ENCODE data around the gene EXOC4. TPM values are rescaled to one million over a fixed set of nuclear protein-coding genes. Genes with fewer than 3 reads are reported as not detected.

The EXOC4 gene
- total and polyA plus RNA-seq, 2 of the 13 experiments (the other 11 are each of a cell fraction or from before 2014, with no cell fraction given), result 22.5 to 39.0 TPM

DNA sequence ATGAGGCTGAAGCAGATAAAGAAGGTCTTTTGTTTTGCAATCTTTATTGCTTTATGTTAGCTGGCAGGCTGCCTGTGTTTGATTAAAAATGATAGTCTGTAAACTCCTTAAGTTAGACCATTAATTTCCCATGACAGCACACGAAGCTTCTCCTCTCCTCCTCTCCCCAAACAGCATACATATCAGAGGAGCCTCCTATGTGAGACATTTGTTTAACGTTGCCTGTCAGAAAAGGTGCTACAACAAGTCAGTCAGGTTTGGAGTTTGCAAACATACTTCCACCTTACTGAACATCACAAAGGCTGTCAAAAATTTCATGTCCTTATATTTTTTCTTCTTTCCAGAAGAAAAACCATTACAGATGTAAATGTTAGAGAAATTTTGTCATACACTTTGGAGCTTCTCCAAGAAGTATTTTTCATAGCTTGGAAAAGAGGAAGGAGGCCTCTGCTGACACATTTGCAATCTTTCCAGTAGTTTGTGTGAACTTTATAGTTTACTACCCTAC, 393.1 kb downstream of the EXOC4 start (continued):
- no peak for TF ChIP-seq ELF1 (CRISPR knock-in tag; IDR thresholded peaks at IDR 0.05)

DNA sequence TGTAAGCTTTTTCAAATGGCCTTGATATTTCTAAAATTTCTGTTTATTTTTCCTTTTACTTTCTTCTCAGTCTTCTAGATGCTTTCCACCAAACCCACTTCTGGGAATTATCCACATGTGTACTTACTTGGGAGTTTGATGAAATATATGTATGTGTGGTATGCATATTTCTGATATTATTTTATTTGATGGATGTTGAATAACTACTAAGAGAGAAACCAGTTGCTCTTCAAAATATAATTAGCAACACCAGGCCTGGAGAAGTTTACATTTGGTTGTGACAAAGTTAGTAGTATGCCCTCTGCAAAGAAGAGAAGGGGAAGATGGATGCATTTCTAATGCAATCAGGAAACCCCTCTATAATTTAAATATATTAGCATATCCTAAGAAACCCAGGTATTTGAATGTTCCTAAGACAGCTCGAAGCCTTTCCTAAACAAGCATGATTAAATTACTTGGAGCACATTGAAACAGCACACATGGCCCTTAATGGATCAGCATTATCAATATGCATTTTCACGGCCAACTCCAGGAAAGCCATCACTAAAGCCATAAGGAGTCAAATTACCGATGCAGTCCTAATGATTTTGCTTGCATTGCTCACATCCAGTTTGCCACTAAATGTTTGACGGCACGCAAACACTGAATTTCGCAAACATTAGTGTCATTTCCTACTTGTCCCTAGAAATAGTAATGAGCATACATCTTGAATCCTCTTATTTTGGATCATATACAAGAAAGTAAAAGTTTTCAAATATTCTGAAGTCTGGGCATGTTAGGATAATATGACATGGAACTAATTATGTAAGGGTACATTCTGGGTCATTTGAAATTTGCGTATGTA, 393.8 kb downstream of the EXOC4 start:
- no peaks in the 10 kb centered on the region for H3K36me3 ChIP-seq (replicated peaks in 1 of 2; ENCODE audit: control insufficient read depth in 1 of 2, insufficient read depth in 2 of 2, low read length in 2 of 2)
- H3K79me2 ChIP-seq (ENCODE audit: insufficient read depth, low read length), result no peaks in the 10 kb centered on the region
- no peak overlapping the region for H2AFZ ChIP-seq (ENCODE audit: low read length)
- DNase-seq (ENCODE audit: low spot score) (no peak), FAIRE-seq (no peak), ATAC-seq (no peak)
- in situ Hi-C loops (cut with HindIII; ENCODE audit: extremely low pct_ligation_motif_present, low pct_unique_long_range_greater_than_20kb), result no loop called here
- BruUV-seq (replicated peaks), result no TSS peak
- no peak overlapping the region for H3K4me3 ChIP-seq (replicated peaks in 1 of 3; ENCODE audit: insufficient read depth in 1 of 3, low read depth in 2 of 3, low read length in 3 of 3)
- H3K9ac ChIP-seq (ENCODE audit: insufficient read depth, low read depth, low read length), result no peak overlapping the region
- no peaks in the 10 kb centered on the region for H3K27me3 ChIP-seq (ENCODE audit: control insufficient read depth in 1 of 2, insufficient read depth in 2 of 2, low read length in 2 of 2)
- no peak overlapping the region for H3K27ac ChIP-seq (ENCODE audit: extremely low read length, insufficient read depth, low read length)
- ChIA-PET POLR2A (no interaction called here), CTCF (ENCODE audit: low intra/inter-chr PET ratio, low total read pairs) (no interaction called here)
- intact Hi-C loops (cut with micrococcal nuclease; ENCODE audit: unreplicated experiment), result no loop called here
- no peak overlapping the region for H3K4me2 ChIP-seq (ENCODE audit: low read depth, low read length)
- no peaks in the 10 kb centered on the region for H4K20me1 ChIP-seq (ENCODE audit: insufficient read depth, low read length)
- WGBS (ENCODE audit: low lambda C conversion rate), result 98% methylated on average over 7 of the region's 7 CpGs
- no peaks in the 10 kb centered on the region for H3K9me3 ChIP-seq (ENCODE audit: low read length)
- no peaks in the 10 kb centered on the region for H3K4me1 ChIP-seq (ENCODE audit: insufficient read depth, low read length)
- TF ChIP-seq SUZ12 (IDR thresholded peaks at IDR 0.05; ENCODE audit: low read depth, low read length) (no peak), FOXA3 (CRISPR knock-in tag; IDR thresholded peaks at IDR 0.05) (no peak), NFE2L1 (CRISPR knock-in tag; IDR thresholded peaks at IDR 0.05; ENCODE audit: borderline replicate concordance) (no peak), MBNL3 (CRISPR knock-in tag; conservative IDR thresholded peaks at IDR 0.05) (no peak), ZNF282 (IDR thresholded peaks at IDR 0.05; ENCODE audit: partially characterized antibody) (no peak), WIZ (CRISPR knock-in tag; IDR thresholded peaks at IDR 0.05) (no peak), AHR (CRISPR knock-in tag; IDR thresholded peaks at IDR 0.05) (no peak), NR2C2 (CRISPR knock-in tag; IDR thresholded peaks at IDR 0.05; ENCODE audit: borderline replicate concordance) (no peak), NCOA1 (CRISPR knock-in tag; IDR thresholded peaks at IDR 0.05) (no peak), ZZZ3 (CRISPR knock-in tag; IDR thresholded peaks at IDR 0.05; ENCODE audit: borderline replicate concordance) (no peak), ZNF253 (CRISPR knock-in tag; IDR thresholded peaks at IDR 0.05; ENCODE audit: borderline replicate concordance) (no peak), ARNTL (CRISPR knock-in tag; IDR thresholded peaks at IDR 0.05) (no peak), YEATS2 (CRISPR knock-in tag; IDR thresholded peaks at IDR 0.05; ENCODE audit: borderline replicate concordance) (no peak)
- TF ChIP-seq, protein P1, sequence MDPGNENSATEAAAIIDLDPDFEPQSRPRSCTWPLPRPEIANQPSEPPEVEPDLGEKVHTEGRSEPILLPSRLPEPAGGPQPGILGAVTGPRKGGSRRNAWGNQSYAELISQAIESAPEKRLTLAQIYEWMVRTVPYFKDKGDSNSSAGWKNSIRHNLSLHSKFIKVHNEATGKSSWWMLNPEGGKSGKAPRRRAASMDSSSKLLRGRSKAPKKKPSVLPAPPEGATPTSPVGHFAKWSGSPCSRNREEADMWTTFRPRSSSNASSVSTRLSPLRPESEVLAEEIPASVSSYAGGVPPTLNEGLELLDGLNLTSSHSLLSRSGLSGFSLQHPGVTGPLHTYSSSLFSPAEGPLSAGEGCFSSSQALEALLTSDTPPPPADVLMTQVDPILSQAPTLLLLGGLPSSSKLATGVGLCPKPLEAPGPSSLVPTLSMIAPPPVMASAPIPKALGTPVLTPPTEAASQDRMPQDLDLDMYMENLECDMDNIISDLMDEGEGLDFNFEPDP (CRISPR knock-in tag; conservative IDR thresholded peaks at IDR 0.05), result no peak
- TF ChIP-seq, protein P2, sequence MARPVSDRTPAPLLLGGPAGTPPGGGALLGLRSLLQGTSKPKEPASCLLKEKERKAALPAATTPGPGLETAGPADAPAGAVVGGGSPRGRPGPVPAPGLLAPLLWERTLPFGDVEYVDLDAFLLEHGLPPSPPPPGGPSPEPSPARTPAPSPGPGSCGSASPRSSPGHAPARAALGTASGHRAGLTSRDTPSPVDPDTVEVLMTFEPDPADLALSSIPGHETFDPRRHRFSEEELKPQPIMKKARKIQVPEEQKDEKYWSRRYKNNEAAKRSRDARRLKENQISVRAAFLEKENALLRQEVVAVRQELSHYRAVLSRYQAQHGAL (CRISPR knock-in tag; IDR thresholded peaks at IDR 0.05; ENCODE audit: not compliant biosample characterization), result no peak
- TF ChIP-seq, protein P3, sequence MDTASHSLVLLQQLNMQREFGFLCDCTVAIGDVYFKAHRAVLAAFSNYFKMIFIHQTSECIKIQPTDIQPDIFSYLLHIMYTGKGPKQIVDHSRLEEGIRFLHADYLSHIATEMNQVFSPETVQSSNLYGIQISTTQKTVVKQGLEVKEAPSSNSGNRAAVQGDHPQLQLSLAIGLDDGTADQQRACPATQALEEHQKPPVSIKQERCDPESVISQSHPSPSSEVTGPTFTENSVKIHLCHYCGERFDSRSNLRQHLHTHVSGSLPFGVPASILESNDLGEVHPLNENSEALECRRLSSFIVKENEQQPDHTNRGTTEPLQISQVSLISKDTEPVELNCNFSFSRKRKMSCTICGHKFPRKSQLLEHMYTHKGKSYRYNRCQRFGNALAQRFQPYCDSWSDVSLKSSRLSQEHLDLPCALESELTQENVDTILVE (CRISPR knock-in tag; IDR thresholded peaks at IDR 0.05), result no peak
- TF ChIP-seq, protein P4, sequence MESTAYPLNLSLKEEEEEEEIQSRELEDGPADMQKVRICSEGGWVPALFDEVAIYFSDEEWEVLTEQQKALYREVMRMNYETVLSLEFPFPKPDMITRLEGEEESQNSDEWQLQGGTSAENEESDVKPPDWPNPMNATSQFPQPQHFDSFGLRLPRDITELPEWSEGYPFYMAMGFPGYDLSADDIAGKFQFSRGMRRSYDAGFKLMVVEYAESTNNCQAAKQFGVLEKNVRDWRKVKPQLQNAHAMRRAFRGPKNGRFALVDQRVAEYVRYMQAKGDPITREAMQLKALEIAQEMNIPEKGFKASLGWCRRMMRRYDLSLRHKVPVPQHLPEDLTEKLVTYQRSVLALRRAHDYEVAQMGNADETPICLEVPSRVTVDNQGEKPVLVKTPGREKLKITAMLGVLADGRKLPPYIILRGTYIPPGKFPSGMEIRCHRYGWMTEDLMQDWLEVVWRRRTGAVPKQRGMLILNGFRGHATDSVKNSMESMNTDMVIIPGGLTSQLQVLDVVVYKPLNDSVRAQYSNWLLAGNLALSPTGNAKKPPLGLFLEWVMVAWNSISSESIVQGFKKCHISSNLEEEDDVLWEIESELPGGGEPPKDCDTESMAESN (CRISPR knock-in tag; conservative IDR thresholded peaks at IDR 0.05), result no peak

Measured in HepG2 (cell line).